Smooth muscle cell (in vitro differentiated cells): ENCODE results near the gene GIMAP1. TPM values are rescaled to one million over a fixed set of nuclear protein-coding genes. Genes with fewer than 3 reads are reported as not detected.

Source experiments
- DNase-seq: peaks from one replicate; lab custom pipeline; 2025; ENCODE audit not compliant: unreplicated experiment; lab: John Stamatoyannopoulos, UW
- H2AFZ ChIP-seq: fragments of 200-600 bp; sonication (generic); 2 replicates; pipeline ENCODE4 v1.6.0; 2016; ENCODE audit warnings: antibody characterized with exemption, low read depth, mild to moderate bottlenecking
- H3F3A ChIP-seq: fragments of 200-600 bp; sonication (generic); 2 replicates; pipeline ENCODE4 v1.6.0; 2017; ENCODE audit warnings: antibody characterized with exemption, low read depth
- H3K27ac ChIP-seq: fragments of 200-600 bp; sonication (generic); 2 replicates; pipeline ENCODE4 v1.5.1; 2016; ENCODE audit warnings: low read depth, mild to moderate bottlenecking
- H3K27me3 ChIP-seq: fragments of 200-600 bp; sonication (generic); 2 replicates; pipeline ENCODE4 v1.6.1; 2016; ENCODE audit warnings: low read depth, mild to moderate bottlenecking
- H3K36me3 ChIP-seq: fragments of 200-600 bp; sonication (generic); 2 replicates; pipeline ENCODE4 v1.5.1; 2016; ENCODE audit warnings: low read depth
- H3K4me1 ChIP-seq: fragments of 200-600 bp; sonication (generic); 2 replicates; pipeline ENCODE4 v1.5.1; 2016; ENCODE audit warnings: low read depth
- H3K4me2 ChIP-seq: fragments of 200-600 bp; sonication (generic); 2 replicates; pipeline ENCODE4 v1.6.0; 2016; ENCODE audit warnings: mild to moderate bottlenecking
- H3K4me3 ChIP-seq: fragments of 200-600 bp; sonication (generic); 2 replicates; pipeline ENCODE4 v1.5.1; 2016; ENCODE audit warnings: mild to moderate bottlenecking
- H3K79me2 ChIP-seq: fragments of 200-600 bp; sonication (generic); 2 replicates; pipeline ENCODE4 v1.6.0; 2016; ENCODE audit warnings: low read depth, mild to moderate bottlenecking
- H3K9ac ChIP-seq: fragments of 200-600 bp; sonication (generic); 2 replicates; pipeline ENCODE4 v1.6.0; 2016; ENCODE audit warnings: low read depth
- H3K9me3 ChIP-seq: fragments of 200-600 bp; sonication (generic); replicated peaks from 2 replicates; pipeline ENCODE4 v1.5.1; 2016; ENCODE audit warnings: low read depth
- H4K20me1 ChIP-seq: fragments of 200-600 bp; sonication (generic); 2 replicates; pipeline ENCODE4 v1.6.0; 2016; ENCODE audit warnings: low read depth
- CTCF ChIP-seq: fragments of 200-600 bp; sonication (generic); IDR thresholded peaks from 2 replicates; pipeline ENCODE4 v1.5.1; 2017; ENCODE audit warnings: borderline replicate concordance, mild to moderate bottlenecking, antibody characterized with exemption; ENCODE audit not compliant: insufficient read depth, poor library complexity, severe bottlenecking
- WGBS: methylation state at CpG from one replicate; pipeline ENCODE4 v1.1.7; 2016; ENCODE audit warnings: low lambda C conversion rate; 5-methylcytosine and 5-hydroxymethylcytosine counted together
- polyA plus RNA-seq: library from polyadenylated mRNA; unstranded; fragments of >200 nt; fragmentation: Nextera tagmentation; extraction: Ambion mirVana; gene quantifications from 2 replicates; pipeline ENCODE4 v1.2.1, GENCODE V29; 2016
- total RNA-seq: library from RNA; depleted of rRNA; stranded (reverse); fragments of >200 nt; gene quantifications from 2 replicates; pipeline ENCODE4 v1.2.3, GENCODE V29; 2014

GIMAP1 gene
- total and polyA plus RNA-seq, 2 experiments from 2014 or later, result not detected

- Histone ChIP-seq H3K9ac (no peak overlapping the region), H3F3A (no peaks in the 10 kb centered on the region), H3K4me2 (no peak overlapping the region), H3K27me3 (peaks cover 3% of the 10 kb centered on the region), H3K27ac (no peak overlapping the region), H3K79me2 (no peaks in the 10 kb centered on the region), H3K4me3 (no peak overlapping the region), H4K20me1 (no peaks in the 10 kb centered on the region), H2AFZ (no peak overlapping the region), H3K36me3 (no peaks in the 10 kb centered on the region), H3K9me3 (no peaks in the 10 kb centered on the region), H3K4me1 (no peaks in the 10 kb centered on the region)
- DNase-seq, result no peak
- WGBS, result 78% methylated on average over 1 of the region's 1 CpG
- TF ChIP-seq CTCF, result no peak
These were observed 7.1 kb downstream of the GIMAP1 start for GRCh38 chr7:150723467-150723866.

GRCh38 chr7:150727381-150727780, 11.0 kb downstream of the GIMAP1 start:
- 65% methylated on average over 3 of the region's 3 CpGs for WGBS
- Histone ChIP-seq H4K20me1 (no peaks in the 10 kb centered on the region), H3K27ac (no peak overlapping the region), H3K9me3 (no peaks in the 10 kb centered on the region), H3K27me3 (peaks cover 7% of the 10 kb centered on the region), H3K4me3 (no peak overlapping the region), H3K79me2 (no peaks in the 10 kb centered on the region), H3K9ac (no peak overlapping the region), H3K4me2 (no peak overlapping the region), H3F3A (no peaks in the 10 kb centered on the region), H3K36me3 (no peaks in the 10 kb centered on the region), H3K4me1 (no peaks in the 10 kb centered on the region), H2AFZ (no peak overlapping the region)
- DNase-seq, result no peak
- no peak for TF ChIP-seq CTCF

- Histone ChIP-seq H3K9ac (no peak overlapping the region), H3K9me3 (no peaks in the 10 kb centered on the region), H3K36me3 (no peaks in the 10 kb centered on the region), H3K79me2 (no peaks in the 10 kb centered on the region), H3K4me3 (no peak overlapping the region), H3K4me2 (no peak overlapping the region), H3K27ac (no peak overlapping the region), H3K27me3 (peaks cover 7% of the 10 kb centered on the region), H3F3A (no peaks in the 10 kb centered on the region), H3K4me1 (no peaks in the 10 kb centered on the region), H4K20me1 (no peaks in the 10 kb centered on the region), H2AFZ (no peak overlapping the region)
- TF ChIP-seq CTCF, result no peak
- no peak for DNase-seq
These were observed 11.6 kb downstream of the GIMAP1 start for GRCh38 chr7:150728011-150728410.

GRCh38 chr7:150728609-150729008, 12.2 kb downstream of the GIMAP1 start:
- H3F3A ChIP-seq, result no peaks in the 10 kb centered on the region
- H3K9ac ChIP-seq, result no peak overlapping the region
- H3K79me2 ChIP-seq, result no peaks in the 10 kb centered on the region
- H2AFZ ChIP-seq, result no peak overlapping the region
- no peak for DNase-seq
- no peaks in the 10 kb centered on the region for H3K4me1 ChIP-seq
- H3K4me2 ChIP-seq, result no peak overlapping the region
- no peak for TF ChIP-seq CTCF
- H3K9me3 ChIP-seq, result no peaks in the 10 kb centered on the region
- peaks cover 7% of the 10 kb centered on the region for H3K27me3 ChIP-seq
- no peaks in the 10 kb centered on the region for H4K20me1 ChIP-seq
- no peak overlapping the region for H3K4me3 ChIP-seq
- H3K27ac ChIP-seq, result no peak overlapping the region
- no peaks in the 10 kb centered on the region for H3K36me3 ChIP-seq
